Hepatocyte (in vitro differentiated cells): Measurements from ENCODE around the gene PREX1. TPM values are rescaled to one million over a fixed set of nuclear protein-coding genes. Genes with fewer than 3 reads are reported as not detected.

Source experiments
- DNase-seq: peaks from one replicate; pipeline ENCODE4 v3.0.0-alpha.2; 2016; ENCODE audit warnings: low spot score
- H2AFZ ChIP-seq: fragments of 200-600 bp; sonication (generic); 2 replicates; pipeline ENCODE4 v1.6.0; 2016; ENCODE audit warnings: antibody characterized with exemption, mild to moderate bottlenecking
- H3K27ac ChIP-seq: fragments of 200-600 bp; sonication (generic); 2 replicates; pipeline ENCODE4 v1.5.1; 2016; ENCODE audit warnings: mild to moderate bottlenecking
- H3K27me3 ChIP-seq: fragments of 200-600 bp; sonication (generic); 2 replicates; pipeline ENCODE4 v1.6.1; 2016
- H3K36me3 ChIP-seq: fragments of 200-600 bp; sonication (generic); replicated peaks from 2 replicates; pipeline ENCODE4 v1.5.1; 2016; ENCODE audit warnings: low read depth; ENCODE audit not compliant: insufficient read depth
- H3K4me1 ChIP-seq: fragments of 200-600 bp; sonication (generic); 2 replicates; pipeline ENCODE4 v1.5.1; 2016; ENCODE audit warnings: mild to moderate bottlenecking, moderate library complexity; ENCODE audit not compliant: insufficient read depth
- H3K4me2 ChIP-seq: fragments of 200-600 bp; sonication (generic); 2 replicates; pipeline ENCODE4 v1.6.0; 2016
- H3K4me3 ChIP-seq: fragments of 200-600 bp; sonication (generic); 2 replicates; pipeline ENCODE4 v1.5.1; 2016; ENCODE audit warnings: mild to moderate bottlenecking
- H3K79me2 ChIP-seq: fragments of 200-600 bp; sonication (generic); 2 replicates; pipeline ENCODE4 v1.6.0; 2017; ENCODE audit warnings: mild to moderate bottlenecking
- H3K9me2 ChIP-seq: fragments of 200-600 bp; sonication (generic); replicated peaks from 2 replicates; pipeline ENCODE4 v1.6.0; 2017; ENCODE audit warnings: mild to moderate bottlenecking; ENCODE audit not compliant: insufficient read depth
- H3K9me3 ChIP-seq: fragments of 200-600 bp; sonication (generic); 2 replicates; pipeline ENCODE4 v1.5.1; 2016; ENCODE audit warnings: low read depth, mild to moderate bottlenecking
- H4K20me1 ChIP-seq: fragments of 200-600 bp; sonication (generic); 2 replicates; pipeline ENCODE4 v1.6.0; 2016; ENCODE audit warnings: mild to moderate bottlenecking; ENCODE audit not compliant: insufficient read depth, poor library complexity, severe bottlenecking
- EZH2 ChIP-seq: fragments of 200-600 bp; sonication (generic); IDR thresholded peaks from 2 replicates; pipeline ENCODE4 v1.6.1; 2016; ENCODE audit warnings: antibody characterized with exemption, mild to moderate bottlenecking, borderline replicate concordance
- EZH2phosphoT487 ChIP-seq: fragments of 200-600 bp; sonication (generic); IDR thresholded peaks from one replicate; pipeline ENCODE4 v1.6.1; 2018; ENCODE audit warnings: antibody characterized with exemption, mild to moderate bottlenecking, low read depth, moderate library complexity; ENCODE audit not compliant: unreplicated experiment, severe bottlenecking
- WGBS: methylation state at CpG from one replicate; pipeline ENCODE4 v1.1.6; 2016; ENCODE audit warnings: low lambda C conversion rate; ENCODE audit errors: missing lambda C conversion rate; 5-methylcytosine and 5-hydroxymethylcytosine counted together
- polyA plus RNA-seq: library from polyadenylated mRNA; unstranded; fragments of >200 nt; fragmentation: Nextera tagmentation; extraction: Ambion mirVana; gene quantifications from 2 replicates; pipeline ENCODE4 v1.2.1, GENCODE V29; 2016
- total RNA-seq: library from RNA; depleted of rRNA; stranded (reverse); fragments of >200 nt; gene quantifications from 2 replicates; pipeline ENCODE4 v1.2.3, GENCODE V29; 2014
- TF ChIP-seq, protein P1 (sequence below): fragments of 200-600 bp; sonication (generic); IDR thresholded peaks from 2 replicates; pipeline ENCODE4 v1.5.1; 2016; ENCODE audit warnings: antibody characterized with exemption, mild to moderate bottlenecking; ENCODE audit not compliant: poor library complexity

PREX1 gene
- total and polyA plus RNA-seq, 2 experiments from 2014 or later = 1.8 to 2.9 TPM

- H3K9me3 ChIP-seq = no peaks in the 10 kb centered on the region
- no peak for DNase-seq
- TF ChIP-seq EZH2phosphoT487 = no peak
- TF ChIP-seq, protein P1, sequence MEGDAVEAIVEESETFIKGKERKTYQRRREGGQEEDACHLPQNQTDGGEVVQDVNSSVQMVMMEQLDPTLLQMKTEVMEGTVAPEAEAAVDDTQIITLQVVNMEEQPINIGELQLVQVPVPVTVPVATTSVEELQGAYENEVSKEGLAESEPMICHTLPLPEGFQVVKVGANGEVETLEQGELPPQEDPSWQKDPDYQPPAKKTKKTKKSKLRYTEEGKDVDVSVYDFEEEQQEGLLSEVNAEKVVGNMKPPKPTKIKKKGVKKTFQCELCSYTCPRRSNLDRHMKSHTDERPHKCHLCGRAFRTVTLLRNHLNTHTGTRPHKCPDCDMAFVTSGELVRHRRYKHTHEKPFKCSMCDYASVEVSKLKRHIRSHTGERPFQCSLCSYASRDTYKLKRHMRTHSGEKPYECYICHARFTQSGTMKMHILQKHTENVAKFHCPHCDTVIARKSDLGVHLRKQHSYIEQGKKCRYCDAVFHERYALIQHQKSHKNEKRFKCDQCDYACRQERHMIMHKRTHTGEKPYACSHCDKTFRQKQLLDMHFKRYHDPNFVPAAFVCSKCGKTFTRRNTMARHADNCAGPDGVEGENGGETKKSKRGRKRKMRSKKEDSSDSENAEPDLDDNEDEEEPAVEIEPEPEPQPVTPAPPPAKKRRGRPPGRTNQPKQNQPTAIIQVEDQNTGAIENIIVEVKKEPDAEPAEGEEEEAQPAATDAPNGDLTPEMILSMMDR = no peak
- TF ChIP-seq EZH2 = no peak
- H3K27me3 ChIP-seq = peaks cover 4% of the 10 kb centered on the region
- no peak overlapping the region for H3K4me3 ChIP-seq
- H3K4me1 ChIP-seq = no peaks in the 10 kb centered on the region
- no peaks in the 10 kb centered on the region for H4K20me1 ChIP-seq
- no peaks in the 10 kb centered on the region for H3K9me2 ChIP-seq
- H3K79me2 ChIP-seq = no peaks in the 10 kb centered on the region
- no peak overlapping the region for H3K4me2 ChIP-seq
- 64% methylated on average over 11 of the region's 11 CpGs for WGBS
- H3K27ac ChIP-seq = no peak overlapping the region
- no peaks in the 10 kb centered on the region for H3K36me3 ChIP-seq
- no peak overlapping the region for H2AFZ ChIP-seq
Observed at GRCh38 chr20:48818481-48818987, 9.3 kb downstream of the PREX1 start.

- Histone ChIP-seq H3K27me3 (peaks cover 4% of the 10 kb centered on the region), H4K20me1 (no peaks in the 10 kb centered on the region), H3K4me3 (no peak overlapping the region), H3K27ac (no peak overlapping the region), H3K9me2 (no peaks in the 10 kb centered on the region), H2AFZ (no peak overlapping the region), H3K79me2 (no peaks in the 10 kb centered on the region), H3K4me2 (no peak overlapping the region), H3K9me3 (no peaks in the 10 kb centered on the region), H3K36me3 (no peaks in the 10 kb centered on the region), H3K4me1 (no peaks in the 10 kb centered on the region)
- DNase-seq = no peak
- TF ChIP-seq EZH2 (no peak), EZH2phosphoT487 (no peak)
- TF ChIP-seq, protein P1 = no peak
- 90% methylated on average over 7 of the region's 7 CpGs for WGBS
Observed at GRCh38 chr20:48818031-48818370, 9.8 kb downstream of the PREX1 start.

- Histone ChIP-seq H3K4me3 (no peak overlapping the region), H3K4me1 (no peaks in the 10 kb centered on the region), H3K9me2 (no peaks in the 10 kb centered on the region), H3K79me2 (no peaks in the 10 kb centered on the region), H3K4me2 (no peak overlapping the region), H2AFZ (no peak overlapping the region), H3K27ac (no peak overlapping the region), H3K27me3 (peaks cover 4% of the 10 kb centered on the region), H4K20me1 (no peaks in the 10 kb centered on the region), H3K36me3 (no peaks in the 10 kb centered on the region), H3K9me3 (no peaks in the 10 kb centered on the region)
- no peak for DNase-seq
- no peak for TF ChIP-seq EZH2phosphoT487
- TF ChIP-seq EZH2 = no peak
- TF ChIP-seq, protein P1 = no peak
- WGBS = 91% methylated on average over 4 of the region's 4 CpGs
Observed at GRCh38 chr20:48817367-48818030, 10.3 kb downstream of the PREX1 start.
